Gastrocnemius medialis (tissue), 4 donors: ENCODE measurements around the gene MPPED2. TPM values are rescaled to one million over a fixed set of nuclear protein-coding genes. Genes with fewer than 3 reads are reported as not detected.

Experiments used
- ATAC-seq, 2 donors: fragments of 150-250 bp; one replicate each; pipeline ENCODE4 v1.9.1; 2016
- DNase-seq, 2 donors: peaks; one replicate each; pipeline ENCODE4 v3.0.0-alpha.2; 2019
- H3K27ac ChIP-seq, 4 donors: fragments of 200-600 bp; sonication (generic); 1 replicate in 1 of 4; 2 replicates in 3 of 4; pipeline ENCODE4 v1.5.1; 2016 to 2018; ENCODE audit warnings: mild to moderate bottlenecking in 2 of 4, moderate library complexity in 1 of 4
- H3K27me3 ChIP-seq, 3 donors: fragments of 200-600 bp; sonication (generic) in 2 of 3; 1 replicate in 1 of 3; 2 replicates in 2 of 3; pipeline versions ENCODE4 v1.5.1 to v1.6.0; 2016 to 2019; ENCODE audit warnings: mild to moderate bottlenecking in 1 of 3, moderate library complexity in 1 of 3
- H3K36me3 ChIP-seq, 2 donors: fragments of 200-600 bp; sonication (generic) in 1 of 2; one replicate each; pipeline ENCODE4 v1.5.1; 2017 to 2018
- H3K4me1 ChIP-seq, 2 donors: fragments of 200-600 bp; sonication (generic) in 1 of 2; one replicate each; pipeline ENCODE4 v1.5.1; 2016 to 2017; ENCODE audit warnings: mild to moderate bottlenecking in 2 of 2
- H3K4me3 ChIP-seq, 4 donors: fragments of 200-600 bp; sonication (generic) in 3 of 4; 1 replicate in 1 of 4; 2 replicates in 3 of 4; pipeline ENCODE4 v1.5.1; 2016 to 2019; ENCODE audit warnings: mild to moderate bottlenecking in 2 of 4
- H3K9me3 ChIP-seq, 3 donors: fragments of 200-600 bp; sonication (generic) in 2 of 3; 1 replicate in 1 of 3; 2 replicates in 2 of 3; pipeline ENCODE4 v1.5.1; 2016 to 2019
- CTCF ChIP-seq, 5 experiments: fragments of 450-650 bp in 3 of 5; fragments of 200-600 bp in 2 of 5; sonication (generic) in 2 of 5; IDR thresholded peaks in 4 of 5; conservative IDR thresholded peaks in 1 of 5; 1 replicate in 4 of 5; 2 replicates in 1 of 5; pipeline ENCODE4 v1.5.1; 2016 to 2019; ENCODE audit warnings: antibody characterized with exemption in 5 of 5, mild to moderate bottlenecking in 3 of 5, moderate library complexity in 3 of 5
- POLR2A ChIP-seq, 2 donors: fragments of 450-650 bp; IDR thresholded peaks; one replicate each; pipeline ENCODE4 v1.6.1; 2017; ENCODE audit warnings: antibody characterized with exemption in 2 of 2, mild to moderate bottlenecking in 2 of 2, moderate library complexity in 2 of 2
- in situ Hi-C, 4 donors: fragments of 200-750 bp; cut with MboI; loops; one replicate each; pipeline versions ENCODE4 v1.15.0 to v1.8.0; 2017; ENCODE audit warnings: low sequenced_read_pairs in 4 of 4
- intact Hi-C: fragments of 100-400 bp; cut with DNase I; formaldehyde crosslinking; loops from one replicate; pipeline ENCODE4 v1.15.1; 2023; ENCODE audit warnings: low total_unique reads
- total RNA-seq, 4 donors: library from RNA; depleted of rRNA; stranded (reverse); fragments of >200 nt; gene quantifications; one replicate each; pipeline versions ENCODE4 v1.1.0 to v1.2.3, GENCODE V29; 2016

MPPED2 gene
- total RNA-seq, 4 donors from 2014 or later: 0.78 to 4.4 (median 2.2) TPM

DNA sequence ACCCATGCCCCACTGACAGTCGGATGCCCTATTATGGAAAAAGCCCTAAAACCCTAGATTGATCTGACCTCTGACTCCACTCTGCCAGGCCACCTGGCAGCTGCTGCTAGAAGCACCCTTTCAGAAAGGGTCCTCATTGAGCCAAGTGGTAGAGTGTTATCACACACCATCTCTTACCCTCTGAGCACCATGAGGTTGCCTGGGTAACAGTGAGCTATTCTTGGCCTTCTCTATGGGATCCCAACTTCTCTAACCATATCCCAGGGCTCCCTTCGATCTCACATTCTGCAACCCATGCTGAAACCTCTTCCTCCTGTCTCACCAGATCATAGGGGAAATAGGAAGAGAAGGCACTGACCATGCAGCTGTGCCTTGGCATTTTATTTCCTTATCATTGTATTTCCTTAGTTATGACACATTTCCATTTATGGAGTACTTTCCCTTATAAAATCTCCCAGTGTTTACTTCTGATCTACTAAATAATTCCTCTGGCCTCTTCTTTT, 52.7 kb downstream of the MPPED2 start:
- in situ Hi-C loops: no loop called here
- Histone ChIP-seq H3K27me3 (no peaks in the 10 kb centered on the region), H3K4me3 (no peak overlapping the region), H3K27ac (no peak overlapping the region), H3K9me3 (no peaks in the 10 kb centered on the region), H3K4me1 (peaks cover 0 to 3% of the 10 kb centered on the region in 2 donors), H3K36me3 (no peaks in the 10 kb centered on the region)
- ATAC-seq: no peak
- no peak for DNase-seq
- intact Hi-C loops: no loop called here
- TF ChIP-seq POLR2A (IDR thresholded peaks at IDR 0.05): no peak
- TF ChIP-seq CTCF (IDR thresholded peaks at IDR 0.05 in 4 of 5, conservative IDR thresholded peaks at IDR 0.05 in 1 of 5): no peak

GRCh38 chr11:30527566-30527965, 58.6 kb downstream of the MPPED2 start:
- Histone ChIP-seq H3K36me3 (no peaks in the 10 kb centered on the region), H3K27me3 (no peaks in the 10 kb centered on the region), H3K4me1 (peaks cover 0 to 14% of the 10 kb centered on the region in 2 donors), H3K27ac (peak overlapping the region in 1 of 4 donors; percentile 25), H3K4me3 (no peak overlapping the region), H3K9me3 (no peaks in the 10 kb centered on the region)
- DNase-seq (no peak), ATAC-seq (no peak)
- TF ChIP-seq CTCF (IDR thresholded peaks at IDR 0.05 in 4 of 5, conservative IDR thresholded peaks at IDR 0.05 in 1 of 5) (no peak), POLR2A (IDR thresholded peaks at IDR 0.05) (no peak)
- in situ Hi-C loops: no loop called here
- intact Hi-C loops: no loop called here

- ATAC-seq (no peak), DNase-seq (no peak)
- TF ChIP-seq POLR2A (IDR thresholded peaks at IDR 0.05): no peak
- no peak for TF ChIP-seq CTCF (IDR thresholded peaks at IDR 0.05 in 4 of 5, conservative IDR thresholded peaks at IDR 0.05 in 1 of 5)
- H3K36me3 ChIP-seq: no peaks in the 10 kb centered on the region
- no peaks in the 10 kb centered on the region for H3K27me3 ChIP-seq
- in situ Hi-C loops: no loop called here
- H3K4me1 ChIP-seq: peaks cover 0 to 16% of the 10 kb centered on the region in 2 donors
- H3K4me3 ChIP-seq: no peak overlapping the region
- no peaks in the 10 kb centered on the region for H3K9me3 ChIP-seq
- no peak overlapping the region for H3K27ac ChIP-seq
- intact Hi-C loops: no loop called here
Observed at GRCh38 chr11:30526558-30526957, 59.6 kb downstream of the MPPED2 start.

GRCh38 chr11:30522536-30523243, 63.5 kb downstream of the MPPED2 start:
- no peak overlapping the region for H3K4me3 ChIP-seq
- peaks cover 0 to 11% of the 10 kb centered on the region in 2 donors for H3K4me1 ChIP-seq
- in situ Hi-C loops (no loop called here), intact Hi-C loops (no loop called here)
- no peak overlapping the region for H3K27ac ChIP-seq
- H3K36me3 ChIP-seq: no peaks in the 10 kb centered on the region
- H3K9me3 ChIP-seq: no peaks in the 10 kb centered on the region
- no peak for DNase-seq
- no peak for TF ChIP-seq CTCF (IDR thresholded peaks at IDR 0.05 in 4 of 5, conservative IDR thresholded peaks at IDR 0.05 in 1 of 5)
- TF ChIP-seq POLR2A (IDR thresholded peaks at IDR 0.05): no peak
- no peak for ATAC-seq
- no peaks in the 10 kb centered on the region for H3K27me3 ChIP-seq
